ENCODE results near the gene MAPK10. TPM values are rescaled to one million over a fixed set of nuclear protein-coding genes. Genes with fewer than 3 reads are reported as not detected.
"Not testable (repeated sequence)": the region's sequence is repeated elsewhere in the genome, so short reads cannot be mapped to it uniquely, and the experiment has no call there.

The MAPK10 gene
- total RNA-seq, 2 donors from 2014 or later, result 49.7 to 64.9 TPM

DNA sequence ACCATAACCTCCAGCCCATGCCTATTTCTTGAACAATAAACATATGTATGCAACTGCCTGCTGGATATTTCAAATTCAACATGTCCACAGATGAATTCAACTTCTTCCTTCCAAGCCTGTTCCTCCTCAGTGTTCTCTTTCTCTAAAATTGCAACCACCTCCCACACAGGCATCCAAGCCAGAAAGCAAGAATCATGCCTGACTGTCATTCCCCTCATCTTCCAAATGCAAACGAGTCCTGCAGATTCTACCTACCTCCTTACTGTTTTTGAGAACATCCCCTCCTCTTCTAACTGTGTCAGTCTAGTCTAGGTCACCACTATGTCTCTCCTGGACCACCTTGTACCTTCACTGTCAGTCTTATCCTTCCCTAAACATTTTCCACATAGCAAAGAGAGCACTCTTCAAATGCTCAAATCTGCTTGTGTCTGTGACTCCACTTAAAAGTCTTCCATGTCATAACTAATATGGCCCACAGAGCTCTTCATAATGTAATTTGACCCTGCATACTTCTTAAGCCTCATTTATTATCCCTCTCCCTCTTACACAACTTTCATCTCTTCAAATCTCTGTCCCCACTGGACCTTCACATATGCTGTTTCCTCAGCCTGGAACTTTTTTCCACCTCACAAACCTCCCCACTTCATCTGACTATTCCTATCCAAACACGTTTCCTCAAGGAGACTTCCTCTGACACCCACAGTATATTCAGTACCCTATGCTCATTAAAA is 25.7 kb downstream of the MAPK10 start:
- DNase-seq (ENCODE audit: low spot score), result no peak
- Histone ChIP-seq H3K27ac (no peak overlapping the region), H3K4me1 (replicated peaks) (peaks cover 11% of the 10 kb centered on the region), H3K4me3 (no peak overlapping the region), H3K36me3 (no peaks in the 10 kb centered on the region), H3K9me3 (no peaks in the 10 kb centered on the region), H3K27me3 (replicated peaks; ENCODE audit: insufficient read depth) (no peaks in the 10 kb centered on the region)
- 66% methylated on average over 2 of the region's 2 CpGs for WGBS
- TF ChIP-seq CTCF (IDR thresholded peaks at IDR 0.05) (no peak), POLR2AphosphoS5 (IDR thresholded peaks at IDR 0.05) (no peak), POLR2A (IDR thresholded peaks at IDR 0.05) (no peak)
- intact Hi-C loops (cut with DNase I), result loop anchor here (10.0 kb wide), 1 partner anchor 49 kb away; no protein-coding TSS in a partner anchor

DNA sequence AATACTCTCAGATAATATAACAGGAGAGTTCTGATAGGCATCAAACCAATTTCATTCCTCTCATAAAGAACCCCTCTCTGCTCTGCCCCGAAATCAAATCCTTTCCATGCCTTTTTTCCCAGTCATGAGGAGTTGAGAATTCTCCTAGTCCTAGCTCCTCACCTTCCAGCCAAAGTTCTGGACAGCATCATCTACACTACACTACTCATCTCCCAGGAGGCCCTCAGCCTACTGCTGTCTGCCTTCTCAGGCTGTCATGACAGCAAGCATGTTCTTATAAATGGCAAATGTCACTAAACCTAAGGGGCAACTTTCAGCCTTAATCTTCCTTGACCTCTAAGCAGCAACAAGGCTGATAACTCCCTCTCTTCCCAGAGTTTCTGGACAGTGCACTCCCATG is 26.6 kb downstream of the MAPK10 start:
- peak overlapping the region; percentile 38 to 77 for H3K27ac ChIP-seq
- H3K27me3 ChIP-seq (replicated peaks; ENCODE audit: insufficient read depth), result no peaks in the 10 kb centered on the region
- WGBS, result 36% methylated on average over 1 of the region's 1 CpG
- peaks cover 13% of the 10 kb centered on the region for H3K4me1 ChIP-seq (replicated peaks)
- H3K36me3 ChIP-seq, result no peaks in the 10 kb centered on the region
- no peaks in the 10 kb centered on the region for H3K9me3 ChIP-seq
- no peak overlapping the region for H3K4me3 ChIP-seq
- no peak for DNase-seq (ENCODE audit: low spot score)
- intact Hi-C loops (cut with DNase I), result loop anchor here (10.0 kb wide), 1 partner anchor 48 kb away; no protein-coding TSS in a partner anchor
- TF ChIP-seq CTCF (IDR thresholded peaks at IDR 0.05), result no peak
- TF ChIP-seq POLR2AphosphoS5 (IDR thresholded peaks at IDR 0.05), result no peak
- no peak for TF ChIP-seq POLR2A (IDR thresholded peaks at IDR 0.05)

DNA sequence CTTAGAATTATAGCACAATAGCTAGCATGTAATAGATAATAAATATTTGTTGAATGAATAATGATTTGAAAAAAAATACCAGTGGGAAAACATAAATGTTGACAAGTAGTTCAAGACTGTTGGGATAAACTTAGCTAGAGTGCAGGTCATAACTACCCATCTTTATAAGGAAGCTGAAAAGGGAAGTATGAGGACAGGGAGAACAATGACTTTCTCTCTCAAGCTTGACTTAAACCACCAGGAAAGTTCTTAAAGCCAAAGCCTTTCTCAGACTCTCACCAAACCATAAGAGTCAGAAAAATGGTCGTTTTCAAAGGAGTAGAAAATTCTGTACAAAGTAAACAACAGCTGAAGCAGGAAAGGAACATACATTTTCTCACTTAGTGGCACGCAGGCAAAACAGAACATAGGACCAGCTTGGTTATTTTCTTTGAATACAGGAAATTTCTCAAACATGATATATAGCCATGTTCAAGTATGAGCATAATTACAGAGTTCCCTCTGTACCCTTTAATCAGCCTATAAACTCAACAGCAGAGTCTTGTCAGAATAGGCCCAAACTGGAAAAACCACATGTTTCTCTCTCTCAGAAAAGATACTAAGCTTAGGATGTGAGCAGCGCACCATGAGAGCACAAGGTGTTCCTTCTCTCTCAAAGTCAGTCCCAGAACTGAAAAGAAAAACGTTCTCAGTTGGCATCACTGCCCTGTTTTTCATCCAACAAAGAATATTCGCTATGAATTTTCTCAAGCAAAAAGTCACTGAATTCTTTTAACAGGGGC is 28.7 kb downstream of the MAPK10 start:
- Histone ChIP-seq H3K36me3 (no peaks in the 10 kb centered on the region), H3K4me3 (no peak overlapping the region), H3K27ac (peak overlapping the region; percentile 77 to 80), H3K4me1 (replicated peaks) (peaks cover 10% of the 10 kb centered on the region), H3K9me3 (no peaks in the 10 kb centered on the region), H3K27me3 (replicated peaks; ENCODE audit: insufficient read depth) (no peaks in the 10 kb centered on the region)
- DNase-seq (ENCODE audit: low spot score), result peak; percentile 84
- TF ChIP-seq POLR2AphosphoS5 (IDR thresholded peaks at IDR 0.05) (peak; percentile 96), POLR2A (IDR thresholded peaks at IDR 0.05) (no peak), CTCF (IDR thresholded peaks at IDR 0.05) (peak in 1 of 4 experiments; percentile 5)
- 5% methylated on average over 5 of the region's 5 CpGs for WGBS
- intact Hi-C loops (cut with DNase I), result loop anchor here (10.0 kb wide), 1 partner anchor 46 kb away; no protein-coding TSS in a partner anchor

- peak overlapping the region; percentile 77 to 80 for H3K27ac ChIP-seq
- H3K4me1 ChIP-seq (replicated peaks); H3K4me3 ChIP-seq; H3K36me3 ChIP-seq; DNase-seq (ENCODE audit: low spot score); H3K9me3 ChIP-seq; H3K27me3 ChIP-seq (replicated peaks; ENCODE audit: insufficient read depth): not testable (repeated sequence)
- WGBS, result 55% methylated on average over 5 of the region's 5 CpGs
- intact Hi-C loops (cut with DNase I), result loop anchor here (10.0 kb wide), 1 partner anchor 46 kb away; no protein-coding TSS in a partner anchor
Measured at GRCh38 chr4:86330411-86330810, 29.4 kb downstream of the MAPK10 start.

DNA sequence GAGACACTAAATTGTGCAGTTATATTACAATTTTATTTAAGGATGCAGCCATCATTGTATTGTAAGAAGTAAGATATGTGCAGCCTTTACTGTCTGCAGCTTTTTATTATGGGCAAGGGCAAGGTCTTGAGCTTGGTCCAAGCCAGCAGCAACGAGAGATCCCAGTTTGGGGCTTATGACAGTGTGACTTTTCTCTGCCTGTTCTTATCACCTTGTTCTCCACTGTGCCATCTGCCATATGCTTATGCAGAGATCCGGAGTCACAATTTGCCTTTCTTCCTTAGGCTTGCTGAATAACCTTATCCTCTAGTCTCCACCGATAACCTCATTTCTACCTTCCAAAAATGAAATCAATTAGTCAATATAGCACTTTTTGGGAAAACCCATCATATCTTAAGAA is 30.4 kb downstream of the MAPK10 start:
- TF ChIP-seq CTCF (IDR thresholded peaks at IDR 0.05), result no peak
- intact Hi-C loops (cut with DNase I), result no loop called here
- no peaks in the 10 kb centered on the region for H3K27me3 ChIP-seq (replicated peaks; ENCODE audit: insufficient read depth)
- no peaks in the 10 kb centered on the region for H3K36me3 ChIP-seq
- peaks cover 10% of the 10 kb centered on the region for H3K4me1 ChIP-seq (replicated peaks)
- H3K9me3 ChIP-seq, result no peaks in the 10 kb centered on the region
- peak overlapping the region in 1 of 2 donors; percentile 80 for H3K27ac ChIP-seq
- DNase-seq (ENCODE audit: low spot score), result no peak
- H3K4me3 ChIP-seq, result no peak overlapping the region
- WGBS, result 71% methylated on average over 3 of the region's 3 CpGs

Measured in prostate gland (tissue), 2 donors.